ENCODE measurements around the gene CCNJ.

CCNJ gene

DNA sequence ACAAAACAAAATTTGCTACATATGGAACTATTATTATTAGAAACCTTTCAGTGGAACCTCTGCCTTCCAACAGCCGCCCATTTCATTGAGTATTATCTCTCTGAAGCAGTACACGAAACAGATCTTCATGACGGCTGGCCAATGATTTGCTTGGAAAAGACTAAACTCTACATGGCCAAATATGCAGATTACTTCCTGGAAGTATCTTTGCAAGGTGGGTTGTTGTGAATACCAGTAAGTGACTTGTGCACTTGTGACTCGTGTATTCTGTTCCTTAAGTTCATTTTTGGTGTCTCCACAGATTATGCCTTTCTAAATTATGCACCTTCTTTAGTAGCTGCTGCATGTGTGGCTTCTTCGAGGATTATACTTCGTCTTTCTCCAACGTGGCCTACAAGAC lies 13.4 kb downstream of the CCNJ start:
- WGBS, 2 experiments, result 94 to 97% methylated on average over 7 of the region's 7 CpGs
- H3K36me3 ChIP-seq (ENCODE audit: control insufficient read depth, insufficient read depth, low read length), result peaks cover 42% of the 10 kb centered on the region

DNA sequence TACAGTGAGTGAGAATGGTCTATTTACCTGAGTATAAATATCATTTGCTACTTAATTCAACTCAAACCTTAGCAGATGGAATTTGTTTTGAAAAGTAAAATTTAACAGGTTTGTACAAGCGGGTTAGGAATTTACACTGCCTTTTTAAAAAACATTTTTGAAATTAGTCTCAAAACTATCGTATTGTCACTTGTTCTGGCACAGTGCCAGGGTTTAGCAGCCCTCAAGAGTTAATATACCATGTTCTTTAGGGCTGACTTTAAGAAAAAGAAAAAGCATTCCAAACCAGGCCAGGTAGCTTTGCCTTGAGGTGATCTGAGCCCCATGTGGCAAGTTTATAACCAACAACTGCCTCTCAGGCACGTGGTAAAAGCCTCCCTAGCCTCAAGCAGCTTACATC lies 17.8 kb downstream of the CCNJ start:
- 84 to 96% methylated on average over 3 of the region's 3 CpGs for WGBS, 2 experiments
- H3K36me3 ChIP-seq (ENCODE audit: control insufficient read depth, insufficient read depth, low read length), result peaks cover 32% of the 10 kb centered on the region

More for the DNA sequence above, 13.4 kb downstream of the CCNJ start:
- no peaks in the 10 kb centered on the region for H3K27me3 ChIP-seq (ENCODE audit: control insufficient read depth, insufficient read depth, low read length, poor library complexity, severe bottlenecking)
- no peaks in the 10 kb centered on the region for H3K4me1 ChIP-seq (ENCODE audit: control insufficient read depth, insufficient read depth, low read length)
- H3K27ac ChIP-seq (ENCODE audit: insufficient read depth, low read depth, low read length, poor library complexity, severe bottlenecking), result no peak overlapping the region
- no peak overlapping the region for H3K4me3 ChIP-seq (ENCODE audit: insufficient read depth, low read depth, low read length)
- no peaks in the 10 kb centered on the region for H3K9me3 ChIP-seq (ENCODE audit: control insufficient read depth, low read length)

DNA sequence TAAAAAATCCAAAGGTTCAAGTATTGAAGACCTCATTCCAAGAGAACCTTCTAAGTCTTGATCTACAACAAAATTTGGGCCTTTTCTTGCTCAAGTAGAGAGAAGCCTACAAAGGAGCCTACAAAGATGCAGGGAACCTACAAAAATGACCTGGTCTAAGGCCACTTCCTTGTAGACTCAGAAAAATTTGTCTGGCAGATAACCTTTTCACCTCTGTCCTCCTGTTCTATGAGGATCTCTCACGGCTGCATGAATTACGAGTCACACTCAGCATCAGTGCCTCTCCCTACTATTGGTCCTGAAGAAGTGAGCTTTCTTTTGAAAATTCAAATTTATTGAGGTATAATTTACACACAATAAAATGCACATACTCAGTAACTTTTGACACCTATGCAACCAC lies 29.3 kb downstream of the CCNJ start:
- Histone ChIP-seq H3K9me3 (ENCODE audit: control insufficient read depth, low read length) (no peaks in the 10 kb centered on the region), H3K36me3 (ENCODE audit: control insufficient read depth, insufficient read depth, low read length) (no peaks in the 10 kb centered on the region), H3K27ac (ENCODE audit: insufficient read depth, low read depth, low read length, poor library complexity, severe bottlenecking) (no peak overlapping the region), H3K27me3 (ENCODE audit: control insufficient read depth, insufficient read depth, low read length, poor library complexity, severe bottlenecking) (no peaks in the 10 kb centered on the region), H3K4me3 (ENCODE audit: insufficient read depth, low read depth, low read length) (no peak overlapping the region), H3K4me1 (ENCODE audit: control insufficient read depth, insufficient read depth, low read length) (no peaks in the 10 kb centered on the region)
- 94 to 95% methylated on average over 2 of the region's 2 CpGs for WGBS, 2 experiments

More for the DNA sequence above, 17.8 kb downstream of the CCNJ start:
- H3K9me3 ChIP-seq (ENCODE audit: control insufficient read depth, low read length), result no peaks in the 10 kb centered on the region
- H3K27ac ChIP-seq (ENCODE audit: insufficient read depth, low read depth, low read length, poor library complexity, severe bottlenecking), result no peak overlapping the region
- H3K27me3 ChIP-seq (ENCODE audit: control insufficient read depth, insufficient read depth, low read length, poor library complexity, severe bottlenecking), result no peaks in the 10 kb centered on the region
- H3K4me1 ChIP-seq (ENCODE audit: control insufficient read depth, insufficient read depth, low read length), result no peaks in the 10 kb centered on the region
- no peak overlapping the region for H3K4me3 ChIP-seq (ENCODE audit: insufficient read depth, low read depth, low read length)

DNA sequence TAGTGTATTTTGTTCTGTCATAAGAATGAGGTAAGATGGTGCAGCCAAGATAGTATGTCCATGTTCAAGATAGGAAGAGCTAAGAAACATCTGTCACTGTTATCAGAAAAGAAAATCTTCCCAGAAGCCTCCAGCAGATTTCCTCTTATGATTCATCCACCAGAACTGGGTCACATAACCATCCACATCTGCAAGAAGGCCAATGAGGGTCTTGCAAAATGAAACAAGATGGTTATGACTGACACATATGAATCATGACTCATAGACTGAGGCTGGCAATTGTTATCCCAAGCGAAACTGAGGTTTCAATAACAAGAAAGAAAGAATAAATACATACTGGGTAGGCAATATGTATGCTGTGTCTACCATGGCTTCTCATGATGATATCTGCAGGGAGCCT lies 30.3 kb downstream of the CCNJ start:
- Histone ChIP-seq H3K27me3 (ENCODE audit: control insufficient read depth, insufficient read depth, low read length, poor library complexity, severe bottlenecking) (no peaks in the 10 kb centered on the region), H3K27ac (ENCODE audit: insufficient read depth, low read depth, low read length, poor library complexity, severe bottlenecking) (no peak overlapping the region), H3K4me3 (ENCODE audit: insufficient read depth, low read depth, low read length) (no peak overlapping the region), H3K9me3 (ENCODE audit: control insufficient read depth, low read length) (no peaks in the 10 kb centered on the region), H3K4me1 (ENCODE audit: control insufficient read depth, insufficient read depth, low read length) (no peaks in the 10 kb centered on the region), H3K36me3 (ENCODE audit: control insufficient read depth, insufficient read depth, low read length) (no peaks in the 10 kb centered on the region)
- WGBS, 2 experiments, result 94 to 100% methylated on average over 1 of the region's 1 CpG

DNA sequence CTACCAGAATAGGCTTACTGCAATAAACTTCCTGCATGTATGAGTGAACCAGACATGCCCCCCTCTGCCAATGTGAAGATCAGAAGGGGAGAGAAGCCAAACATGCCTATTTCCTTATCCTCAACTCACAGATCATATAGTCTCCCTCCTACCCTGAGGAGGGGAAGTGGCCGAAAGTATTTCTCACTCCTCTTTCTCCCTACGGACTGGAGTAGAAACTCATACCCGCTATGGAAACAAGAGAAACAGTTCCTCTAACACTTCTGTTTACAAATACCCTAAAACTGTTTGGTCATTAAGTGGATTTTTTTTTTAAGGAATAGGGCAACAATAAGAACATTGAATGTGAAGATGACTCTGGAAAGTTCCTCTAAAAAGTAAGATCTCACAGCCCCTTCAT lies 31.4 kb downstream of the CCNJ start:
- H3K36me3 ChIP-seq (ENCODE audit: control insufficient read depth, insufficient read depth, low read length), result no peaks in the 10 kb centered on the region
- H3K27me3 ChIP-seq (ENCODE audit: control insufficient read depth, insufficient read depth, low read length, poor library complexity, severe bottlenecking), result no peaks in the 10 kb centered on the region
- no peak overlapping the region for H3K27ac ChIP-seq (ENCODE audit: insufficient read depth, low read depth, low read length, poor library complexity, severe bottlenecking)

DNA sequence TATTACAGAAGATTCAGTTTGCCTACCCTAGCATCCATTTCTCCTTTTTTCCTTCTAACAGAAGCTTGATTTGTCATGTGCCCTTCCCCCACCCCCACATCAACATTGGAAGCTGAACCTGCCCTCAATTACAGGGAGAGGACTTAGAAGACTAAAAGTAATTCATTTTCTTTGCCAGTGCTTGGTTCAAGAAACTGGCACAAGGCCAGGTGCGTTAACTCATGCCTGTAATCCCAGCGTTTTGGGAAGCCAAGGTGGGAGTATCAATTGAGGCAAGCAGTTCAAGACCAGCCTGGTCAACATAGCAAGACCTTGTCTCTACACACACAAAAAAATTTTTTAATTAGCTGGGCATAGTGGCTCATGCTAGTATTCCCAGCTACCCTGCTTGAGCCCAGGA lies 32.6 kb downstream of the CCNJ start:
- Histone ChIP-seq H3K4me3 (ENCODE audit: insufficient read depth, low read depth, low read length) (no peak overlapping the region), H3K9me3 (ENCODE audit: control insufficient read depth, low read length) (no peaks in the 10 kb centered on the region), H3K27me3 (ENCODE audit: control insufficient read depth, insufficient read depth, low read length, poor library complexity, severe bottlenecking) (no peaks in the 10 kb centered on the region), H3K36me3 (ENCODE audit: control insufficient read depth, insufficient read depth, low read length) (no peaks in the 10 kb centered on the region), H3K27ac (ENCODE audit: insufficient read depth, low read depth, low read length, poor library complexity, severe bottlenecking) (no peak overlapping the region), H3K4me1 (ENCODE audit: control insufficient read depth, insufficient read depth, low read length) (no peaks in the 10 kb centered on the region)
- WGBS, 2 experiments, result 88 to 89% methylated on average over 2 of the region's 2 CpGs

More for the DNA sequence above, 31.4 kb downstream of the CCNJ start:
- Histone ChIP-seq H3K9me3 (ENCODE audit: control insufficient read depth, low read length) (no peaks in the 10 kb centered on the region), H3K4me3 (ENCODE audit: insufficient read depth, low read depth, low read length) (no peak overlapping the region), H3K4me1 (ENCODE audit: control insufficient read depth, insufficient read depth, low read length) (no peaks in the 10 kb centered on the region)
- WGBS, 2 experiments, result 76 to 83% methylated on average over 2 to 3 of the region's 3 CpGs

DNA sequence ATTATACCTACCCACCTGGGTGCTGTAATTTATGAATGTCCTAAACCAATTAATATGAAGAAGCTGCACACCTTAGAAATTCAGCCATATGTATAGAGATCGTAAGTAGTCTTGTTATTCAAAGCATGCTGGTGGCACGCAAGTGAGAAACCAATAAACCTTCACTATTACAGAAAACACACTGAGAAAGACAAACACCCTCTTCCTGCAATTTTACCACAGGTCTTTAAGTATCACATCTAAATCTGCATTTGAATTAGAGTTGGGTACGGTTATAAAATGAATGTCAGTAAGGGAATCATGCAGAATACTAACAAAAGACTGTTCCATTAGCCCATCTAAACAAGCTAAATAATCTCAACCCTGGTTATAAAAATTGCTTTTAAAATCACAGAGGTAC lies 33.8 kb downstream of the CCNJ start:
- 100% methylated on average over 1 of the region's 3 CpGs; no CpG with 5 or more reads in 1 of the 2 experiments for WGBS, 2 experiments
- no peak overlapping the region for H3K4me3 ChIP-seq (ENCODE audit: insufficient read depth, low read depth, low read length)

DNA sequence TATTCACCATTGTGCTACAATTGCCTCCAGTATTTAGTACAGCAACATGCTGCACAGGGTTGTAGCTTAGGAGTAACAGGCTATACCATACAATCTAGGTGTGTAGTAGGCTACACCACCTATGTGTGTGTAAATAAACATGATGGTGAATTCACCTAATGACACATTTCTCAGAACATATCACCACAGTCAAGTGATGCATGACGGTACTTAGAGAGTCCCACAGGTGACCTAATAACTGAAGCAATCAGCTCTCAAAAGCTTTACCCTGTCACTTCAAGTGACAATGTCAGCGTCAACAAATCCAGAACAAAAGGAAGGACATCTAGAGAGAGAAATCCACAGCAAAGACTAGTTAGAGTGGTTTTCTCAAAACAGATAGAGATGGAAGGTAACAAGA lies 38.8 kb downstream of the CCNJ start:
- no peaks in the 10 kb centered on the region for H3K36me3 ChIP-seq (ENCODE audit: control insufficient read depth, insufficient read depth, low read length)
- no peak overlapping the region for H3K4me3 ChIP-seq (ENCODE audit: insufficient read depth, low read depth, low read length)
- H3K4me1 ChIP-seq (ENCODE audit: control insufficient read depth, insufficient read depth, low read length), result no peaks in the 10 kb centered on the region
- H3K9me3 ChIP-seq (ENCODE audit: control insufficient read depth, low read length), result no peaks in the 10 kb centered on the region
- no peaks in the 10 kb centered on the region for H3K27me3 ChIP-seq (ENCODE audit: control insufficient read depth, insufficient read depth, low read length, poor library complexity, severe bottlenecking)
- 93 to 95% methylated on average over 2 of the region's 2 CpGs for WGBS, 2 experiments
- no peak overlapping the region for H3K27ac ChIP-seq (ENCODE audit: insufficient read depth, low read depth, low read length, poor library complexity, severe bottlenecking)

More for the DNA sequence above, 33.8 kb downstream of the CCNJ start:
- Histone ChIP-seq H3K4me1 (ENCODE audit: control insufficient read depth, insufficient read depth, low read length) (no peaks in the 10 kb centered on the region), H3K36me3 (ENCODE audit: control insufficient read depth, insufficient read depth, low read length) (no peaks in the 10 kb centered on the region), H3K9me3 (ENCODE audit: control insufficient read depth, low read length) (no peaks in the 10 kb centered on the region), H3K27ac (ENCODE audit: insufficient read depth, low read depth, low read length, poor library complexity, severe bottlenecking) (no peak overlapping the region), H3K27me3 (ENCODE audit: control insufficient read depth, insufficient read depth, low read length, poor library complexity, severe bottlenecking) (no peaks in the 10 kb centered on the region)

DNA sequence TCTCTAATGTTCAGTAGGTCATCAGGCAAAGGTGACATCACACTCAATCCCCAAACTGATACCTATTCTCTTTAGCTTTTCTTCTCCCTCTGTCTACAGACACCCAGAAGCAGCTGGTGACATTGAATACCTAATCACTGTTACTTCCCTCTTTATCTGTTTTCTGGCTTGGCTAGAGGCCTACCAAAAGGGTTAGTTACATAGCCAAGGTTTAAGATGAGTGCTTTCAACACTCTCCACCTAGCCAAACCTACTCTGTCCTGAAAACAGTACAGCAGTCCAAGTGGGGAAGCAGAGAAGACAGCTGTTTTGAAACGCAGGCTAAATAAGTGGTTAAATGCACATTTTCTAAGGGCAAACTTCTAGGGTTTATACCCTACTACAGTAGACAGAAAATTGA lies 39.4 kb downstream of the CCNJ start:
- Histone ChIP-seq H3K27ac (ENCODE audit: insufficient read depth, low read depth, low read length, poor library complexity, severe bottlenecking) (no peak overlapping the region), H3K4me1 (ENCODE audit: control insufficient read depth, insufficient read depth, low read length) (no peaks in the 10 kb centered on the region), H3K36me3 (ENCODE audit: control insufficient read depth, insufficient read depth, low read length) (no peaks in the 10 kb centered on the region), H3K9me3 (ENCODE audit: control insufficient read depth, low read length) (no peaks in the 10 kb centered on the region), H3K27me3 (ENCODE audit: control insufficient read depth, insufficient read depth, low read length, poor library complexity, severe bottlenecking) (no peaks in the 10 kb centered on the region), H3K4me3 (ENCODE audit: insufficient read depth, low read depth, low read length) (no peak overlapping the region)
- WGBS, 2 experiments, result 97 to 100% methylated on average over 1 of the region's 1 CpG

DNA sequence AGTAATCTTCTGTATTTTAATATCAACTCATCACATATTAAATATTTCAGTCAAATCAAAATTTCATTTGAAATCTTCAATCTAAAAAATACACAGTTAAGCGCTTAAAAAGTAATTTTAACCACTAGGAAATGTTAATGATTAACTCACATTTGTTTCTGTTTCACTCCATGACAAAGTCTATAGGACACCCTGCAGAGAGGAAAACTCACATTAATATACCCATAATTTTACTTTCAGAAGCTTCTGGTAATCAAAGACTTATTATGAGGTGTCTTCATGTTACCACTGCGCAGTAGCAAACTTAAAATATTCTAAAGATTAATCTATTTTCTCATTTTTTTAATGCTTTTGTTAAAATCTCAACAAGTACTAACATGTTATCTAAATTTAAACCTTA lies 45.7 kb downstream of the CCNJ start:
- H3K4me3 ChIP-seq (ENCODE audit: insufficient read depth, low read depth, low read length), result no peak overlapping the region
- no peaks in the 10 kb centered on the region for H3K9me3 ChIP-seq (ENCODE audit: control insufficient read depth, low read length)
- H3K27me3 ChIP-seq (ENCODE audit: control insufficient read depth, insufficient read depth, low read length, poor library complexity, severe bottlenecking), result no peaks in the 10 kb centered on the region
- H3K27ac ChIP-seq (ENCODE audit: insufficient read depth, low read depth, low read length, poor library complexity, severe bottlenecking), result no peak overlapping the region
- H3K4me1 ChIP-seq (ENCODE audit: control insufficient read depth, insufficient read depth, low read length), result no peaks in the 10 kb centered on the region
- H3K36me3 ChIP-seq (ENCODE audit: control insufficient read depth, insufficient read depth, low read length), result no peaks in the 10 kb centered on the region
- WGBS, 2 experiments, result 90 to 93% methylated on average over 2 of the region's 2 CpGs

Measured in ectodermal cell (in vitro differentiated cells).